Stimulated activated CD8-positive, alpha-beta memory T cell treated with anti-CD3 and anti-CD28 coated beads, Interleukin-7, amount 100 ng/mL, for 4 hours (primary cell): ENCODE measurements around the gene CNRIP1.

Experiments
- DNase-seq, 2 donors: peaks; one replicate each; pipeline ENCODE4 v3.0.0-alpha.2; 2020; ENCODE audit warnings: low read depth in 2 of 2

CNRIP1 gene

DNA sequence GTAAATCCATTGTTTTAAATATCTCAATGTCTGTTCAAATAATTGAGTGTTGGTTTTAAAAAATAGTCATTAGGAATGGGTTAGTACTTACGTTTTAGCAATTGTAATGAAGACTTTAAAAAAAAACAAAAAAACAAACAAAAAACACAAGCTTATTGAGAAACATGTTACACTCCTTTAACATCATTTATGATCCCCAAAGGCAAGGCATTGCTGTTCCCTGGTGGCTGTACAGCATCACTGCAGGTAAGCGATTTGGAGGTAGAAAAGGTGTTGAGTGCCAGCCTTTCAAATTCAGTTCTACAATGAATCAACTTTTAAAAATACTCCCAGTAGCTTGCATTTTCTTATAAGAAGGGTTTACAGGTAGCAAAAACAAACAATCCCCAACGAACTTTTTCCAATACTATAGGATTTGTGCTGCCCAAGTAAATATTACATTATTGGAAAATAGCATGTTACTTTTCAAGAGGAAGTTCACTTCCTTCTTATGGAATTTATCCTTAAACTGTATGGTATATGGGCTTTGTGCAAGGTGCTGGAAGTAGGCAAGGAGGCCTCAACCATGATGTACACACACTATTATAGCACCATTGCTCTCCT is 27.5 kb downstream of the CNRIP1 start:
- no peak for DNase-seq

DNA sequence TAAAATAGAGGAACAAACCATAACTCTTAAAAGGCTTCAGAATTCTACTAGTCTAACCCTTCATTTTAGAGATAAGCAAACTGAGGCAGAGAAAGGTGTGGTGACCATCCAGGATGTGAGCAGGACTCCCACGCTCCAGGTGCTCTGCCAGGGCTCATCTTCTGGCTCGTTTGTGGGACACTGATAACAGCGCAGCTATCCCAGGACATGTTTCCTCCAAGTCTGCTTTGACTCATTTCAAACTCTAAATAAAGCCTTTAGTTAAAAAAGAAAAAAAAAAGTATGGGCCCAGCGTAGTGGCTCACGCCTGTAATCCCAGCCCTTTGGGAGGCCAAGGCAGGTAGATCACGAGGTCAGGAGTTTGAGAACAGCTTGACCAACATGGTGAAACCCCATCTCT is 28.4 kb downstream of the CNRIP1 start:
- no peak for DNase-seq

DNA sequence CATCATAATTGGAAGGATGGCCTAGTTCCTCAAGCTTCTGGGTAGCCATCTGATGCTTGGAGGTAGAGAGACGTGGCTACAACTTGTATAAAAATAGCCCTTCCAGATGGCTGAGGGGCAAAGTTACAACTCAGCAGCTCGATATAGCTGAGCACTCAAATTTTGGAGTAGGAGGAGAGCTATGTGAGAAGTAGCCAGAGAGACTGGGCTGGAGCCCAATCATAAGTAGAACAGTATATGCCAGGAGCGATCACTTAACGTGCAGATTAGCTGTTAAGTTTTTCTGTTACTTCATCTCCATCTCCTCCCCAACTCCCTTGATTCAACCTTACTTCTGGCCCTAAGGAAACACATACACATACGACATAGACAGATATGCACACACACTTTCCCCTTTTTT is 28.8 kb downstream of the CNRIP1 start:
- DNase-seq: no peak

DNA sequence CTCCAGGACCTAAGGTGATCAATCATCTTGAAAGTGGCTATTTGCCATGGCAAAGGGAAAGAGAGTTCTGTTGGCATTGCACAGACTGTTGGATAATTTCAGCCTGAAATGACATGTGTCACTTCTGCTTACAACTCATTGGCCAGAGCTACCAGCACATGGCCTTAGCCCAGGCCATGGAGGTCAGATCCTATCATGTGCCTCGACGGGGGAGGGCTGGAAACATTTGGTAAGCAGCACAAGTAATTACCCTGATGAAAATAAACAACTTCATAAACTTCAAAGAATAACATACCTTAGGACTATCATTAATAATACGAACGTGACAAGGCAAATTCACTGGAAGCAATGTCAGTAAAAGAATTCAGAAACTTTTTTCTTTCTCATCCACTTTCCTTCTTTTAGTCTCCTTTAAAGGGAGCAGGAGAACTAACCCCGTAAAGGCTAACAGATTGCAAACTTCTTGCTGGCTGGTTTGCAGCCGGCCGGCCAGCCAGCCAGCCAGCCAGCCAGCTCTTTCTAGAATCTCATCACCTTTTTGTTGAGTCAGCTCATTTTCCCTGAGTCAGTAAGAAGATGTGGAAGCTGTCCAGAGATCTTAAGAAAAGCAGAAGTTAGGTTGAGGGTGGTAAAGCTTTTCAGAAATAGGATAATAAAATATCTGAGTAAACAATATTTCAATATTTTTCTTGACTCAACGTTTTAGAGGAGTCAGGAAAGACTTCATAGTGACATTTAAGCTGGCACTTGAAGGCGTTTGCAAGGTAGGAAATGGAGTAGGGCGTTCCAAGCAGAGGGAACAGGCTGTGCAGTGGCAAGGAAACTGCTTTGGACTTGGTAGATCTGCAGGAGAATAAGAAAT is 31.9 kb downstream of the CNRIP1 start:
- DNase-seq: no peak

DNA sequence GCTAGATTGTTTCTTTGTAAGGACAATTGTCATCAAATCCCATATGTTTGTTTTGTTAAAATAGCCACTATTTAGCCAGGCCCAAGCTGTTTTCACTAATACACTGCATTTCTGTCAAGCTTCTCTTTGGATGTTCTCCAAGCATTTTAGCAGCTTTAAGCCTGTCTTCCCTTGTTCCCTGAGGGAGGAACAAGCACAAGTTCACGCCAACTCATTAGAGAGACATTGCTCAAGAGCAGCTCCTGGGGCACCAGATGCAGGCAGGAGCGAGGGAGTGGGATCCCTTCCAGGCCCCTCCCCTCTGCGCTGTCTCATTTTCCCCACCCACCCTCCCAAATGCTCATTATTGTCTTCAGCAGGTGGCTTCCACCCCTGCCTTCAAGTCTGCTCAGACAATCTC is 34.9 kb downstream of the CNRIP1 start:
- DNase-seq: no peak

DNA sequence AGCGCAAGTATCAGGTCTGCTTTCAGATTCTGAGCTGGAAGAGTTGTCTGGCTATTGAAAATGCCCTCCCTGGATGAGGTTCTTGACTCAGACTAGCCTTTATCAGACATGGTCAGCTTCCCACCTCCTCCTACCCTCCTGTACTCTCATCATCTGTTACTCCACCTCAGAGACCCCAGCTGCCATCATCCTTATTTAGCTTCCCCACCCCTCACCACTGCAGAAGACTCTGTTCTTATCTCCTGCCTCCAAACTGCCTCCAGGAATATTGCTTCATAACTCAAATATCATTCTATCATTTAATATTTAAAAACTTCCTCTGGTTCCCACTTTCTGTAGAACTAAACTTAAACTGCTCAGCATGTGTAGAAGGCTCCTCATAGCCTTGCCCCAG is 36.3 kb downstream of the CNRIP1 start:
- DNase-seq: no peak

DNA sequence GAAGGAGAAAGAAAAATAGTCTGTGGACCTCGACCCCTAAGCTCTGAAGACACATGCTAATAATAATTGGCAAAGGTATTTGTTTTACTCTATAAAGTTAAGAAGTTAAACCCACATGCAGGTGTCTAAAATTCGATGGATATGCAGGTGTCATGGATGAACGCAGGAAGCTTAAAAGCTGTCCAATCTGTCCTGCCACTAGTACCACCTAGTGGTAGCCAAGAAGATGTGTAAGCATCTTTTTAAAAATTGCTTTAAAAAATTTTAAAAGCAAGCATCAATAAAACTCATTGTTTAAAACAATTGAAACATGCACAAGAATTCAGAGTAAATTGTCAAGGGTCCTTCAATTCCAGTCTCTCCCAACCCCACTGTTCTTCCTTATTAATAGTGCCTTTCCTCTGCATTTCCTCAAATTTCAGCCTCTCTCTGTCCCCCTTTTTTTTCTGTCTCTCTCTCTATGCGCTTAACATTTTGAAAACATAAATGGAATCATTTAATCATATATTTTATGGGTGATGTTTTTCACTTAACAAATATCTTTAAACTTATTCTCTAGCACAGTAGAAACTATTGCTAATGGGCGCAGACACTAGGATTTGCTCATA is 36.8 kb downstream of the CNRIP1 start:
- DNase-seq: no peak

DNA sequence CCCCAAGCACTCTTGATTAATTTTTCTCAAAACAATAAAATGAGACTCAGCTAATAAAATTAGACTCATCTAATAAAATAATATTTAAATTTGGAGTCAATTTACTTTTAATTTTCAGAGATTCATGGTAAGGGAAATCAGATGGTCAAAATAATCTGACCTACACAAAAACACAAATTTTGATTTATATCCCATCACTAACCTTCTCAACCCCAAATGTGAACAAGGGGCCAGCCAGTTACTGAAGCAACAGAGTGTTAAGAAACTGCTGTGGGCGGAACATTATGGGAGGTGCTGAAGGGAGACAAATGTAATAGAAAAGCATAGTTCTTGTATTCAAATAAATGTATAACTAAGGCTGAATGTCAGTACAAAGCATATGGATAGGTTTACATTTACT is 39.0 kb downstream of the CNRIP1 start:
- DNase-seq: no peak

DNA sequence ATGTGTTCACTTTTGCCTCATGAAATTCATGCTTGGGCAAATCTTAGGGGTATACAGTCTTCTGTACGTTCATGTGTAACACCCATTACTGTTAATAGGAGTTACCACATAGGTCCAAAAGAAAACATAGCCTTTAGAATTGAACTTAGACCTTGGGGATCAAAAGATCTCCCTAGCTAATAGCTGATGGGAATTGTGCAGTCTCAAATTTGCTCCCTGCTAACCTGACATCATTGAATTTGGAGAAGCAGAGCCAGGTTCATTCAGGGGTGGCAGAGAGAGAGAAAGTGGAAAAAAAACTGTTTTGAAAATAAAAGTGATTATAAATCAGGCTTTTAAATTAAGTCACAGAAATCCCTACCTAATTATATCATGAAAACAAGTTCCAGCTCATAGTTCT is 39.4 kb downstream of the CNRIP1 start:
- no peak for DNase-seq

DNA sequence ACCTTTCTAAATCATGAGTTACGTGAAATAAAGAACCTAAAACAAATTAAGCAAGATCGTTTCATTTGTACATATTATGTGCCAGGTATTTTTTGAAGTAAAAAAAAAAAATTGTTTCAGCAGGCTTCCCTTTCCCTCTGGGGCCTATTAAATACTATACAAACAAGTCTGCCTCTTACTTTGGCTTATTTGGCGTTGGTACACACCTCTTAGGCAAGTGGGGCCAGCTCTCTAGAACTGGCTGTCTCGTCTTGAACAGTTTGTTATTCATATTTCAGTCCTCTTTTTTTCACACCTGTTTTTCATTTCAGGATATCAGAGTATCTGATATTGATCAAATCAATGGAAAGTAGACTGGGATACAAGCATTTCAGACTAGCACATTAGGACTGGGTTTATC is 40.1 kb downstream of the CNRIP1 start:
- no peak for DNase-seq

DNA sequence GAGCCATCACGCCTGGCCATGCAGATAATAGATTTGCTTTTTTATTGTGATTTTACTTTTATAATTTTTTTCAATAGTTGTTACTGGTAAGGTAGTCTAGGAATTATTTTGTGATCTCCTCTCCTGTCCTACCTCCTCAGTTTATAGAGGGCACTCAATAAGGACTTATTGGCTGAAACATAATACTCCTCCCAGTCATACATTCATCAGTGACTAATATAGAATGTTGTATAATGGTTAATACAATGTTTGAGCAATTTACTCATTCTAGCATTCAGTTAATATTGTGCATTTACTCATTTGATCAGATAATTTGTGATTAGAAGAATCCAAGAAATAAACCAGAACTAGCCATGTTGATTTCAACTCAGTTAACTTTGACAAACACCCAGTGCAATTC is 41.6 kb downstream of the CNRIP1 start:
- no peak for DNase-seq

DNA sequence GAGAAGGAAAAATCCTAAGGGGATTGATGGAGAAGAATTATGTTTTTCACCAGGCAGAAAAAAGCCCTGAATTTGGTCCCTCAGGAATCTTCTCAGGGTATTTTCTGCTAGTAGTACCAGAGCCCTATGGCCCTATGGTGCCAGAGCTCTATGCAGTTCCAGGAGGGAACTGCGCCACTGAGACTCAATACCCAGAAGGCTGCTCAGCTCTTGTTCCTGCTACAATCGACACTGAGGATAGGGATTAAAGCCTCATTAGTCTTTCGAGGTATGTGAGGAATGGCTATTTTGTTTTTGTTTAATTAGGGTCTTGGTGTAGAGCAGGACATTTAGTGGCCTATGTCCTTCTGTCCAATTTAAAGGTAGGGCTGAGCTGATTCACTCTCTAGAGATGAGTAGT is 45.7 kb downstream of the CNRIP1 start:
- no peak for DNase-seq

DNA sequence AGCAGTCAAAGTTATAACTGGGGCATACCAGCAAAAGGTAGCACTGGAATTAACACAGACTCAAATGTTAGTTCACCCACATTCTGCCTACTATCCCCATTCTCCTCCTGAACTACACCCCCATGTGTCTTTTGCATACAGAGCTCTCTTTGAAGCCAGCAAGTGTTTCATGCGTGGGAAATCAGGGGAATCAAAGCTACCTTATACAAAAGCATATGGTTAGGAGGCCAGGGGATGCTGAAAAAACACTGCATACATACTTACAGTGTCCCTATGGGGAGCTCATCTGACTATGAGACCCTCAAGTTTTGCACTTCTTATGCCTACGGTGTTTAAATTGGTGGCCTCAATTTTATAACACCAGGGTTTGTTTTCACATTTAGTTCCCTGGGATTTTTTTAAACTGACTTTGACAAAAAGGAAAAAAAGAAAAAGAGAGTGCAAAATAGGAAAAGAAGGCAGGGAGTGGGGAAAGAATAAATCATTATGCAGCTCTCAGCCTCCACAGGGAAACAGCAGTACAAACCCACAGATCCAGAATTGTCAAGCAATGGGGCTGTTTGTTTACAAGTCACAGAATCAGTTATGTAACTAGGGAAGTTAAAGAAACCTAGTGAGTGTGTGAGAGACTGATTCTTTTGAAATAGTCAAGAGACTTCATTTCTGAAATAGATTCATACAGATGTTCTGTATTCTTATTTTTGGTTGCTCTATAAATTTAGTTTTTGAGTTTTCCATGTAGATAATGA is 47.3 kb downstream of the CNRIP1 start:
- DNase-seq: no peak

DNA sequence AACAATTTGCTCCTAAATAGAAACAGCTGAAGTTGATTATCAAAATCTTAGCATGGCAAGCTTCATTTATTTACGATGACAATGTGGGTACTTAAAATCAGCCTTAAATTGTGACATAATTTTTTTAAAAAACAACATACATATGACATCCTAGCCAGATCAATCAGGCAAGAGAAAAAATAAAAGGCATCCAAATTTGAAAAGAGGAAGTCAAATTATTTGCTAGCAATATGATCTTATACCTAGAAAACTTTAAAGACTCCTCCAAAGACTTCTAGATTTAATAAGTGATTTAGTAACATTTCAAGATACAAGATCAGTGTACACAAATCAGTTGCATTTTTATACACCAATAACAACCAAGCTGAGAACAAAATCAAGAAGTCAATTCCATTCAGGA is 53.1 kb downstream of the CNRIP1 start:
- DNase-seq: no peak

DNA sequence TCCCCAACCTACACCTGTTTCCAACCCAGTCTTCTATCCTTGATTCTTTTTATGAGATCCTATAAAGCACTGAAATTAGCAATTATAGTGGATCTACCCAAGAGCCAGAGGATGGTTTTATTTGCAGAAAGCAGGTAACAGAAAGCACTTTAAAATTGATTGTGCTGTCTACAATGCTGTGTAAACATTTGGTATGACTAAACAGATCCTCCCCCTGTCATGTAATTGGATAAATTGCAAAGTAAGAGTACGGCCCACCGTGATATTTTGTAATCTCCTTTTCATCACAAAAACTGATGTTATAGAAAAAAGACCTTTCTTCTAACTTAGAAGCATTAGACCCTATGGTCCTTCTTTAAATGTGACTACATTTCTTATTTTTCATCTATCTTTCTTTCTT is 56.1 kb downstream of the CNRIP1 start:
- DNase-seq: no peak

DNA sequence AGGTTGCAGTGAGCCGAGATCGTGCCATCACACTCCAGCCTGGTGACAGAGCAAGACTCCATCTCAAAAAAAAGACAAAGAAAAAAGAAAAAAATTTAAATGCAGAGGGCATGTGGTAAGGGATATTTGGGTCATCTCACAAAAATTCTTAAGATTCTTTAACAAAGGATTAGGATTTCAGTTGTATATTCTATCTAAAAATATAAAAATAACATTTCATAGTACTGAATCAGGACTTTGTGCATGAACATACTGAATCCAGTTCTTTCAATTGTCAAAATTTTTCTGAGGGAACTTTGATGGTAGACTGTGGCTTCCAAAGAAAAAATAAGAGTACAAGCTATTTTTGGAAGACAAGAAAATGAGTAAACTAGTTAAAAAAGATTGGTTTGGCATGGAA is 60.9 kb downstream of the CNRIP1 start:
- no peak for DNase-seq

DNA sequence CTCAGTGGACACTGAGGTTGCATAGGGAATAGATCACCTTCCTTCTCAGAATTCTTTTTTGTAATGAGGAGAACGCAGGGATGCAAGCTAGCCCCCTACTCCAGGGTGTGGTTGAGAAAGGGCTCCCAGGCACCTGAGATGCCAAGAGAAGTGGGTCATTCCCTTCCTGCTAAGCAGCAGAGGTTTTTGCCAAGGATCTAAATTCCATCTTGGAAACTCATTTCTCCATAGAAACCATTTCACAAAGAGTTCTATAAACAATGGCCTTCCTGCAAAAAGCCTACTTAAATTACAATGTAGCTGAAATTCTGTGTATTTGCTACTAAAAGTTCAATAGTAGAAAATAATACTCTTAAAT is 63.7 kb downstream of the CNRIP1 start:
- DNase-seq: no peak

DNA sequence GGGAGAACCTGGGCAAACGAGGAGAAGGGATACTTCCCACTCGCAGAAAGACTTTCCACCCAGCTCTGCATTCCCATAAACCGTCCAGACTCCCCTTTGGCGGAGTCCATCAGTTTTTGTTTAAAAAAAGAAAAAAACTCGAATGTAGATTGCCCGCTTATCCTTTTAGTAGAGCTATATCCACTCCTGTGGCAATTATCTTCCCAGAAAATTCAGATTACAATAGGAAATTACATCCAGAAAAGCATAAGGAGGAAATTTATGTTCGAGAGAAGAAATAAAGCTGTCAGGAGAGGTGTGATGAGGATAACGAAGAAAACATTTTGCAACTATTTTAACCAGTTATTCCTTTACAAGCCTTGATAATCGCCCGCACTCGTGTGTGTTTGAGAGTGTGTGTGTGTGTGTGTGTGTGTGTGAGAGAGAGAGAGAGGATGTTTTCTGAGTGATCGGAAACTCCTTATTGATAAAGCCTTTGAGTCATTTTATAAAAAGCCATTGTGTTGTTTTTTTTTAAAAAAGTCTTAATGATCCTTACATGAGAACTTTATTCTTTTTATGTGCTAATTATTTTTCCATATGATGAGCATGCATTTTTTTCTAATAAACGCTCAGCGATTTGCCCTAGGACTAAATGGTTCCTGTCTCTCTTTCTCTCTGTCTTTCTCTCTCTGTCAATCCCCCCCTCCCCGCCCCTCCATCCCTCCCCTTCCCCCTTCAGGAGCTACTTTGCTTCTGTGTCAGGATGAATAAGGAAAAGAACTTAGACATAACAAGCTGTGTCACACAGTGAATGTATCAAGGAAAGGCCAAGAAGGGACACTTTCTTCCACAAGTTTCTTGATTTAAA is 66.3 kb downstream of the CNRIP1 start:
- no peak for DNase-seq

DNA sequence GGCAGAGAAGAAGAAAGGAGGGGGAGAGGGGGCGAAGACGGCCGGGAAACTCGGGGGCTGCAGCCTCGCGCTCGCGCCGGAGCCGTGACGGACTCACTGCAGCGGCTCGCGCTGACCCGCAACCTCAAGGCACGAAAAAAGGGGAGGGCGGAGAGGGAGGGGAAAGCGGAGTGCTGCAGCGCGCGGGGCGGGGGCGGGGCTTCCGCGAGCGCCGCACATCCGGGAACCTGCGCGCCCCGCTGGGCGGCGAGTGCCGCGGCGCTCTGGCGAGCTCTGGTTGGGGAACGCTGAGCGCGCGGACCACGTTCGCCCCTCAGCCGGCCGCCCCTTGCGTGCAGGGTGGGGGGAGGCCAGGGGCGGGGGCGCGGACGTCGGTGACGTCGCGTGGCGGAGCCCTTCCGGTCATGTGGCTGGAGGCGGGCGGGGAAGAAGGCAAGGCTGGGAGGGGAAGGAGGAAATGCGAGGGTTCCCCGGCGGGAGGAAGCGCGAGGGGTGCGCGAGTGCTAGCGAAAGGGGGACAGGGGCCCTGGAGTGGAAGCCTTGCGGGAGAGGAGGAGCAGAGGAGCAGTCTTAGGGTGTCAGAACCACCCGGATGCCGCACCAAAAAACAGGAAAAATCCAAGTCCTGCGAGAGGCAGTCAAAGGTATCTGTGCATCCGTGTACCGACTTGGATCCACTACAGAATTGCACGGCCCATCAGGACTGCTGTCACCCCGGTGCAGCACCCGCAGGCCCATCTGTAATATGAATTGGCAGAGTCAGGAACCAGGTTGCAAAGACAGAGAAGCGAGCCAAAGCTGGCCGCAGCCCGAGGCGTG is 67.1 kb downstream of the CNRIP1 start, which contains the start of gene PPP3R1:
Gene PPP3R1, minus strand, starts transcription at position 133 of the 819 bp plus-strand sequence. CDS start 405 bp downstream, outside the sequence.
- peak; percentile 88 to 96 for DNase-seq

DNA sequence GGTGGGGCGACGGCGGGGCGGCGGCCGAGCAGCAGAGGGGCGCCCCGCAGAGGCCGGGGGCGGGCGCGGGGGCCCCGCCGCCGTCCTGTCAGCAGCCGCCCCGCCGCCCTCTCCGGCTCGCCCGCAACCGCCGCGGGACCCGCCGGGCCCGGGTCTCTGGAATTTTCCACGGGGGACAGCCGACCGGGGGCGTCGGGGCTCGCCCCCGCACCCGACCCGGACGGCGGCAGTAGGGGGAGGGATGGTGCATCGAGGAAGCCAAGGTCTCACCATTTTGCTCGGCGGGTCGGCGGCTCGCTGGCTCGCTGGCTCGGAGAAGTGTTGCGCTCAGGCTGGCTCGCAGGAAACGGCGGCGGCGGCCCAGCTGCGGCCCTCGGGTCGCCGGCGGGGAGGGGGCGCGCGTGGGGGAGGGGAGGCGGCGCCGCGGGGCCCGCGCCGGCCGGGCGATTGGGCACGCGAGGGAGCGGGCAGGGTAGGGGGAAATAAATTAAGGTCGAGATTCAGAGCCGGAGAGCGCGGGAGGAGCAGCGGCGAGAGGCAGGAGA is 67.8 kb downstream of the CNRIP1 start:
- DNase-seq: peak; percentile 8 to 52
